Gastrocnemius medialis (tissue), 4 donors: ENCODE measurements around the gene SGCD.

ENCODE experiments used
- POLR2A ChIP-seq, 2 donors: fragments of 450-650 bp; IDR thresholded peaks; one replicate each; pipeline ENCODE4 v1.6.1; 2017; ENCODE audit warnings: antibody characterized with exemption in 2 of 2, mild to moderate bottlenecking in 2 of 2, moderate library complexity in 2 of 2
- TF ChIP-seq, protein P1 (sequence below), 5 experiments: fragments of 450-650 bp in 3 of 5; fragments of 200-600 bp in 2 of 5; sonication (generic) in 2 of 5; IDR thresholded peaks in 4 of 5; conservative IDR thresholded peaks in 1 of 5; 1 replicate in 4 of 5; 2 replicates in 1 of 5; pipeline ENCODE4 v1.5.1; 2016 to 2019; ENCODE audit warnings: antibody characterized with exemption in 5 of 5, mild to moderate bottlenecking in 3 of 5, moderate library complexity in 3 of 5

DNA sequence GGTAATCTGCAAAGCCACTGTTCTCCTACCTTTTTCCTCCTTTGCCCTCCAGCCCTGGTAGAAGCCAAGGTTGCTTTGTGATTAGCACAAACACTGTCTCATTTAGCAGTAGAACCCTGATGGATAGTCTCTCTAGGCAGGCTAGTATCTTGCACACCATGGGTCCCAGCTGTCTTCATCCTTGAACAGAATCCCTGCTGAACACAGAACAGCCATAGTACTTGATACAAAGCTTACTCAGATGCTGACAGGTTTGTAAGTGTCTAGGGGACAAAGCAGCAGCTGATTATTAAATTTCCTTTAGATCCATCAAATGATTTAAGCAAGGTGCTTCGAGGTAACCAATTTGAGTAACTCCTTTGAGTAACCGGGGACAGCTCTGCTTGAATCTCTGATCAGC, 359.4 kb downstream of the SGCD start:
- TF ChIP-seq, protein P1, sequence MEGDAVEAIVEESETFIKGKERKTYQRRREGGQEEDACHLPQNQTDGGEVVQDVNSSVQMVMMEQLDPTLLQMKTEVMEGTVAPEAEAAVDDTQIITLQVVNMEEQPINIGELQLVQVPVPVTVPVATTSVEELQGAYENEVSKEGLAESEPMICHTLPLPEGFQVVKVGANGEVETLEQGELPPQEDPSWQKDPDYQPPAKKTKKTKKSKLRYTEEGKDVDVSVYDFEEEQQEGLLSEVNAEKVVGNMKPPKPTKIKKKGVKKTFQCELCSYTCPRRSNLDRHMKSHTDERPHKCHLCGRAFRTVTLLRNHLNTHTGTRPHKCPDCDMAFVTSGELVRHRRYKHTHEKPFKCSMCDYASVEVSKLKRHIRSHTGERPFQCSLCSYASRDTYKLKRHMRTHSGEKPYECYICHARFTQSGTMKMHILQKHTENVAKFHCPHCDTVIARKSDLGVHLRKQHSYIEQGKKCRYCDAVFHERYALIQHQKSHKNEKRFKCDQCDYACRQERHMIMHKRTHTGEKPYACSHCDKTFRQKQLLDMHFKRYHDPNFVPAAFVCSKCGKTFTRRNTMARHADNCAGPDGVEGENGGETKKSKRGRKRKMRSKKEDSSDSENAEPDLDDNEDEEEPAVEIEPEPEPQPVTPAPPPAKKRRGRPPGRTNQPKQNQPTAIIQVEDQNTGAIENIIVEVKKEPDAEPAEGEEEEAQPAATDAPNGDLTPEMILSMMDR (IDR thresholded peaks at IDR 0.05 in 4 of 5, conservative IDR thresholded peaks at IDR 0.05 in 1 of 5), result no peak
- TF ChIP-seq POLR2A (IDR thresholded peaks at IDR 0.05), result no peak
